Epidermal melanocyte (primary cell): ENCODE data around the gene CALHM2.
A peak's percentile ranks its signal among the peaks of the same experiment; 100 is the strongest.
"Not testable (repeated sequence)": the region's sequence is repeated elsewhere in the genome, so short reads cannot be mapped to it uniquely, and the experiment has no call there.

ENCODE experiments used
- DNase-seq: peaks from one replicate; pipeline ENCODE4 v3.0.0; 2011; ENCODE audit warnings: low spot score; ENCODE audit not compliant: insufficient read length

CALHM2 gene, protein sequence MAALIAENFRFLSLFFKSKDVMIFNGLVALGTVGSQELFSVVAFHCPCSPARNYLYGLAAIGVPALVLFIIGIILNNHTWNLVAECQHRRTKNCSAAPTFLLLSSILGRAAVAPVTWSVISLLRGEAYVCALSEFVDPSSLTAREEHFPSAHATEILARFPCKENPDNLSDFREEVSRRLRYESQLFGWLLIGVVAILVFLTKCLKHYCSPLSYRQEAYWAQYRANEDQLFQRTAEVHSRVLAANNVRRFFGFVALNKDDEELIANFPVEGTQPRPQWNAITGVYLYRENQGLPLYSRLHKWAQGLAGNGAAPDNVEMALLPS

GRCh38 chr10:103451831-103452505 lies at the start of gene CALHM2:
Gene CALHM2, minus strand, starts transcription at chr10:103452370. Its CDS starts 2,429 bp downstream, at chr10:103449941.
- peak; percentile 95 for DNase-seq

DNA sequence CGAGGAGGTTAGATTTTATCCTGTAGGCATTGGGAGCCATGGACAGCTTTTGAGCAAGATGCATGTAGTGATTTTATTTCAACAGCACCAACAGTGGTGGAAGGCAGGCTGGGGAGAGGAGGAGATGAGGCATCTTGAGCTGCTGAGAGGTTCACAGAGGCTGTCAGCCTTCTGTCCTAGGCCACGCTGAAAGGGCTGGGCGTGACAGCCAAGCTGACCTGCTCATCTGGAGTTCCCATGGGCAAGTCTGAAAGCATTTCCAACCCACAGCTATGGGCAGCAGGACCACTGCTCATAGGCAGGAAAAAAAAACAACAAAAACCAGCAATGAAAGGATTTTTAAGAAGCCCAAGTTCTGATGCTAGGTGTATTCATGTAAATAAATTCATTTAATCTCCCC lies 49.0 kb upstream of the CALHM2 start:
- DNase-seq = no peak

DNA sequence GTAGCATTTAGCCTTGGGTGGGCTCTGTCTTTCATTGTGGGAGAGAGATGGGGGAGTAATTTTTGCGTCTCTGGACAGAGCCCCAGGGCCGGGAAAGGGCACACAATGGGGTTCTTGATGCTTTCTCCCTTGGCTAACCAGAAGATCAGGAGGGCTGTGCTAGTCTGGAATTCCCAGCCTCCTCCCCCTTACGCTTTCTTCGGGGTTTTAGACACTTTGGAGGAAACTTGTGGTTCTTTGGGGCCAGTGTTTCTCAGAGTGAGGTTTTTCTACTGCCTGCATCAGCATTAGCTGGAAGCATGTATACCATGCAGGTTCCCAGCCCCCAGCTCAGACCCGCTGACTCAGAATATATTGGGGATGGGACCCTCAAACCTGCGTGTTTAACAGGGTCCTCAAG lies 48.3 kb upstream of the CALHM2 start:
- DNase-seq = peak; percentile 69

DNA sequence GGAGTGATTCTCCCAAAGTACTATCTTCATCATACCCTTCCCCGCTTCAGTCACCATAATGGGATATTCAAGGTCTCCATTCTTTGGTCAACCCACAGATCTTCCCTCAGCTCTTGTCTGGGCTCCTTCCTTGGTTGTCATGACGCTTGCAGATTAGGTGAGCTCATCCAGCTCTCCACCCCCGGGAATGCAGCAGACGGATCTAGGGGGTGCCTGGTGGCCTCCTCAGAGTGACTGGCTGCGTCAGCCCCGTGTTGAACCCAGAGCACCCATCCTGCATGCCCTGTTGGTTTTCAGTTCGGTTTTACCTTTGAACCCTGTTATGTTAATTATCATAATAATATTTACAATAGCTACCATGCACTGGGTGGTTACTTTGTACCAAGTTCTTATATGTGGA lies 47.7 kb upstream of the CALHM2 start:
- DNase-seq = no peak

DNA sequence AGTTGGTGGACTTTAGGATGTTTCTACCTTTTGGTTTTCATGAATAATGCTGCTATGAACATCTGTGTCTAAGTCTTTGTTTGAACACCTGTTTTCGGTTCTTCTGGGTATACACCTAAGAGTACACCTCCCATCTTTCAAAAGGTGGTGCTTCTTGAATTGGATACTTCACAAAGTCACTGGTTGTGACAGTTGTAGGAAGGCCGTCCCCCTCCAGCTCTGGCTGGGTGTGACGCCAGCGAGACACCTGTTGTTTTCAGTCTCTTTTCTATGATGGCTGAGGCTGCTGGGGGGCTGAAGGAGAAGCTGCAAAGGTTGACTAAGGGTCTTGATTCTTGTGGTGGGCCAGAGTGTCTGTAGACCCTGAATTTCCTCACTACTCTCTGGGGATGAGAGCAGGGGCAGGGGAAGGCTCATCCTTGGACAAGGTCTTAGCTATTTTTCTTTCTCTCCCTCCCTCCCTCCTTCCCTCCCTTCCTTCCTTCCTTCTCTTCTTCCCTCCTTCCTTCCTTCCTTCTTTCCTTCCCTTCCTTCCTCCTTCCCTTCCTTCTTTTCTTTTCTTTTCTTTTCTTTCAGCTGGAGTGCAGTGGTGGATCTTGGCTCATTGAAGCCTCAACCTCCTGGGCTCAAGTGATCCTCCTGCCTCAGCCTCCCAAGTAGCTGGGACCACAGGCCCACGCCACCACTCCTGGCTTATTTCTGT lies 46.9 kb upstream of the CALHM2 start:
- no peak for DNase-seq

GRCh38 chr10:103497161-103497915 lies 45.2 kb upstream of the CALHM2 start:
- no peak for DNase-seq

DNA sequence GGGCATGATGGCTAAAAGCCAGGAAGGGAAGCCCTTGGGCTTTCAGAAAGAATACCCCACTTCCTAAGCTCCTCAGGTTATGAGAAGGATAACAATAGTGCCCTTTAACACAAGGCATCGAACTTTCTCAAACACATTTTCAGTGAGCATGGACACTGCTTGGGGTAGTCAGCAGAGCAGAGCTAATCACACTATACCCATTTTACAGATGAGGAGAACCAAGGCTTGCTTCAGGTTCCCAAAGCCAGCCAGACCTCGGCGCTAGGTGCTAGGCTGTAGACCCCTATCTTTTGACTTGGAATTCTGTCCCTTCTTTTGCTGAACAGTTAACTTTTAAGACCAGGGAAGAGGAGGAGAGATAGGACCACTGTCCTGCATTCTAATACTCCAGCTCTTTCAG lies 43.2 kb upstream of the CALHM2 start:
- no peak for DNase-seq

DNA sequence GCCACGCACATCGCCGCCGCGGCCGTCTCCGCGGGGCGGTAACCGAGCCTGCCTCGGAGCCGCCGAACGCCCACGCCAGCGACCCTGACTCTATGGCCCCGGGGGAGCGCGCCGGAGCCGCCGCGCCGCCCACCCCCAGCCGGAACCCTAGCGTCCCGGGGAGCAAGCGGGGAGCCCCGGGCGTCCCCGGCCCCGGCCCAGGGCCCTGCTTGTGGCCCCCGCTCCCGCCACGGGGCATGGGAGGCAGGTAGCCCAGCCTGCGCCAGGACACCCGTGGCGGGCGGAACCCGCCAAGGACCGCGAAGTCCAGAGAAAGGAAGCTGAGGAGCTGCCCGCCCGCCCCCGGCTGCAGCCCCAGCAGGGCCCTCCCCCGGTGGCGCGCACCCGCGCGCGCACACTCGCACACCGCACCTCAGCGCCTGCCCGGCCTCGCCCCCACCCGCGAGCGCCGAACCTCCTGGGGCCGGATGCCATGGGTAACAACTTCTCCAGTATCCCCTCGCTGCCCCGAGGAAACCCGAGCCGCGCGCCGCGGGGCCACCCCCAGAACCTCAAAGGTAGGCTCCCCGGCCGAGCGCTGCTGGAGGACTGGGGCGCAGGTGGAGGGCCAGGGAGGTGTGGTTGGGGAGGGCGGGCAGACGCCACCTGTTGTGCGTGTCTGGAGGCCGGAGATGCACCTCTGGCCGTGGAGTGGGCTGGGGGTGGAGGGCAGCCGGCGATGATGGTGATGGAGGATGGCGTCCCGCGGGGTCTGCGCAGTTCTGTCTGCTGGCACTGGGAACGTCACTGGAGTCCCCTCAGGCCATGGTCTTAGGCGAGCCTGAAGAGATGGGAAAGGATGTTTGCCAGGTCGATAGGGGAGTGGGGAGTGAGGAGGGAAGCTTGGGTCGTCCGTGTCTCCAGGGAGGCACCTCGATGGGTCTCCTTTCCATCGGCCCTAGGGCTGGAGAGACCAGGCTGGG lies 42.0 kb upstream of the CALHM2 start:
- no peak for DNase-seq

GRCh38 chr10:103493362-103493915 lies 41.3 kb upstream of the CALHM2 start, which contains the start of gene NEURL1:
Gene NEURL1, plus strand, starts transcription at chr10:103493705. Its CDS starts 683 bp downstream, at chr10:103494388.
- DNase-seq = no peak

GRCh38 chr10:103492655-103493261 lies 40.6 kb upstream of the CALHM2 start:
- no peak for DNase-seq

- peak; percentile 61 for DNase-seq
Measured at GRCh38 chr10:103491729-103492364, 39.7 kb upstream of the CALHM2 start.

GRCh38 chr10:103490986-103491314 lies 38.8 kb upstream of the CALHM2 start:
- no peak for DNase-seq

- DNase-seq = no peak
Measured at GRCh38 chr10:103487410-103487708, 35.2 kb upstream of the CALHM2 start.

- not testable (repeated sequence) for DNase-seq
Measured at GRCh38 chr10:103486635-103487409, 34.7 kb upstream of the CALHM2 start.

GRCh38 chr10:103481974-103482531 lies 29.9 kb upstream of the CALHM2 start:
- peak; percentile 68 for DNase-seq

DNA sequence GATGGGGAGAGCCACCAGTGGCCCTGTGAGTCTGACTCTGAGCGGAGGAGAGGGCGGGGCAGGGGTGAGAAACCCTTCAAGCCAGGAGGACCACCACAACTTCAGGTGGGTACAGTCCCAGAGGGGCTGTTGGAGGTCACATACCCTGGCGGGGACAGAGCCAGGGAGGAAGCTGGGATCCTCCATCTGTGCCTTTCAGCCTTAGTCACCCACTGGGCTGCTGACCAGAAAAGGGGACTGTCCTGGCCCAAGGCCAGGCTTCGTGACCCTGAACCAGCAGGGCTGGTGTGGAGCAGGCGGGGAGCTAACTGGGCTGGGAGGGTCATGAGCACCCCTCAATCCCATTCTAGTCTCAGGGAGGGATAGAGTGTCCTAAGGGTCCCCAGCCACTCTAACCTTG lies 28.4 kb upstream of the CALHM2 start:
- DNase-seq = no peak

DNA sequence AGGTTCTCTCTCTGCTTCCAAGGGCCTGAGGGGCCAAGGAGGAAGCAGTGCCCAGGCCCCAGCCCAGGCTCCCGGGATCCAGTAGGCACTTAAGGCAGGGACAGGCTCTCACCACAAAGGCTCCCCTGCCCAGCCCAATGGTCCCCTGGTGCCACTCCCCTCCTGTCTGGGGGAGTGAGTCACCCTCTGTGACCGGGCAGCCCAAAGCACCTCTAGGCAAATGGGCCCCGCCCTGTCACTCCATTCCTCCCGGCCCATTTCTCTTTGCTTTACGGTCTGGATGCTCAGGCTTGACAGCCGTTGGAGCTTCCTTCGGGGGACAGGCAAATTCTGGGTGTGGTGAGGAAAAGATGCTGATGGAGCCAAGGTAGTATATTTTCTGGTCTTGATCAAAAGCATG lies 27.0 kb upstream of the CALHM2 start, which contains the start of gene CALHM3:
Gene CALHM3, minus strand, starts transcription at position 106 of the 400 bp plus-strand sequence. CDS start 208 bp downstream, outside the sequence.
- DNase-seq = no peak

DNA sequence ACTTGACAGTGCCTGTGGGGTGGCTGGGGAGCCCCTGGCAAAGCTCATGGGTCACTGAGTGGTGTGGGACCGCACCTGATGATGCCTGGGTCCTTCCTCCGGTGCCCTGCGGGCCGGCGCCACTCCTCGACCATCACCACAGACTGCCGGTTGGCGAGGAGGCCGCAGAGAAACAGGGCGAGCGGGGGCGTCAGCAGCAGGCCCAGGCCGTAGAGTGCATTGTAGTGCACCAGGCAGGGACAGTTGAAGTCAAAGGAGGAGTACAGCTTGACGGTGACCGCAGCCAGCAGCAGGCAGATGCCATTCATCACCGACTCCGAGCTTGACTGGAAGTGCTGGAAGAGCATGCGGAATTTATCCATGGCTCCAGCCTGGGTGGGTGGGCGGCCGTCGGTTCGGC lies 26.5 kb upstream of the CALHM2 start:
- DNase-seq = no peak
